Middle frontal gyrus (tissue), 1 donor: ENCODE measurements around the gene SPCS1.

ENCODE experiments used
- DNase-seq: peaks from one replicate; pipeline ENCODE4 v3.0.0-alpha.2; 2015; ENCODE audit warnings: low spot score; ENCODE audit errors: extremely low spot score

The SPCS1 gene

GRCh38 chr3:52730681-52731080, 24.8 kb downstream of the SPCS1 start:
- DNase-seq, result no peak

GRCh38 chr3:52731590-52731989, 25.7 kb downstream of the SPCS1 start:
- no peak for DNase-seq

- DNase-seq, result no peak
Observed at GRCh38 chr3:52733256-52733891, 27.5 kb downstream of the SPCS1 start.

GRCh38 chr3:52739730-52740129, 33.8 kb downstream of the SPCS1 start:
- no peak for DNase-seq

GRCh38 chr3:52742418-52743041, 36.6 kb downstream of the SPCS1 start:
- DNase-seq, result no peak

GRCh38 chr3:52743152-52743551, 37.2 kb downstream of the SPCS1 start:
- DNase-seq, result no peak

- DNase-seq, result no peak
Observed at GRCh38 chr3:52743721-52744120, 37.8 kb downstream of the SPCS1 start.

GRCh38 chr3:52752045-52752660, 46.2 kb downstream of the SPCS1 start:
- no peak for DNase-seq

- no peak for DNase-seq
Observed at GRCh38 chr3:52754373-52754772, 48.5 kb downstream of the SPCS1 start.

- no peak for DNase-seq
Observed at GRCh38 chr3:52756141-52756540, 50.2 kb downstream of the SPCS1 start.
